MCF 10A (cell line): ENCODE data around the gene EIF4B. TPM values are rescaled to one million over a fixed set of nuclear protein-coding genes. Genes with fewer than 3 reads are reported as not detected.
A peak's percentile ranks its signal among the peaks of the same experiment; 100 is the strongest.

ENCODE experiments used
- BruUV-seq: library from RNA; stranded (reverse); fragments of 400-500 nt; replicated peaks from 2 replicates; lab custom pipeline; 2021; lab: Mats Ljungman, UMichigan
- CTCF ChIA-PET: fragments of 300-600 bp; sonication (Branson Sonifier 250); formaldehyde crosslinking; extraction: SDS; loops from one replicate; lab custom pipeline; 2021; ENCODE audit warnings: antibody characterized with exemption, inconsistent platforms; lab: Yijun Ruan, JAX
- POLR2A ChIA-PET: fragments of 300-600, 350-650 bp; sonication (Branson Sonifier 250); formaldehyde crosslinking; extraction: SDS; loops from one replicate; lab custom pipeline; 2020; ENCODE audit warnings: antibody characterized with exemption, inconsistent platforms; lab: Yijun Ruan, JAX
- DNase-seq: peaks from one replicate; pipeline ENCODE4 v3.0.0-alpha.2; 2018; ENCODE audit not compliant: unreplicated experiment
- H3K27ac Mint-ChIP-seq: one replicate; pipeline ENCODE4 v1.8.0; 2022; ENCODE audit warnings: mild to moderate bottlenecking, low read depth, mixed read lengths; ENCODE audit not compliant: unreplicated experiment
- H3K27me3 Mint-ChIP-seq: one replicate; pipeline ENCODE4 v1.8.0; 2022; ENCODE audit warnings: mixed read lengths; ENCODE audit not compliant: insufficient read depth, unreplicated experiment
- H3K36me3 Mint-ChIP-seq: one replicate; pipeline ENCODE4 v1.8.0; 2022; ENCODE audit warnings: mild to moderate bottlenecking, moderate library complexity, mixed read lengths; ENCODE audit not compliant: insufficient read depth, unreplicated experiment
- H3K4me1 Mint-ChIP-seq: one replicate; pipeline ENCODE4 v1.8.0; 2022; ENCODE audit warnings: mixed read lengths; ENCODE audit not compliant: insufficient read depth, unreplicated experiment
- H3K4me3 Mint-ChIP-seq: one replicate; pipeline ENCODE4 v1.8.0; 2022; ENCODE audit warnings: mild to moderate bottlenecking, moderate library complexity, mixed read lengths; ENCODE audit not compliant: unreplicated experiment
- H3K9me3 Mint-ChIP-seq: one replicate; pipeline ENCODE4 v1.8.0; 2022; ENCODE audit warnings: mixed read lengths; ENCODE audit not compliant: unreplicated experiment
- CTCF ChIP-seq: fragments of 200-600 bp; IDR thresholded peaks from one replicate; pipeline ENCODE4 v1.8.0; 2022; ENCODE audit warnings: antibody characterized with exemption, mild to moderate bottlenecking; ENCODE audit not compliant: unreplicated experiment
- intact Hi-C: fragments of 100-400 bp; cut with micrococcal nuclease; formaldehyde crosslinking; loops from 2 replicates; pipeline ENCODE4 v1.14.1; 2022
- total RNA-seq: library from RNA; stranded (reverse); gene quantifications from 2 replicates; pipeline ENCODE4 v1.2.3, GENCODE V29; 2022

The EIF4B gene
- total RNA-seq, 1 experiment from 2014 or later: 658 TPM

GRCh38 chr12:52965337-52965731, 40.9 kb upstream of the EIF4B start:
- Mint-ChIP-seq H3K4me3 (no peak overlapping the region), H3K9me3 (peaks cover 5% of the 10 kb centered on the region), H3K27ac (no peak overlapping the region), H3K36me3 (no peaks in the 10 kb centered on the region), H3K27me3 (no peaks in the 10 kb centered on the region), H3K4me1 (peaks cover 5% of the 10 kb centered on the region)
- intact Hi-C loops: no loop called here
- POLR2A ChIA-PET: interaction anchor here (0.8 kb wide), 1 partner anchor 8 kb away, joined by 5 read pairs; no protein-coding TSS in a partner anchor
- DNase-seq: no peak
- CTCF ChIA-PET: interaction anchor here (1.4 kb wide), 2 partner anchors 15 to 80 kb away, joined by 4 to 6 read pairs; no protein-coding TSS in a partner anchor
- TF ChIP-seq CTCF: no peak
- no TSS peak for BruUV-seq

- H3K9me3 Mint-ChIP-seq: no peaks in the 10 kb centered on the region
- H3K4me3 Mint-ChIP-seq: no peak overlapping the region
- no peak for TF ChIP-seq CTCF
- H3K4me1 Mint-ChIP-seq: peaks cover 16% of the 10 kb centered on the region
- no TSS peak for BruUV-seq
- ChIA-PET POLR2A (interaction anchor here (1.8 to 5.2 kb wide), 3 partner anchors 19 to 63 kb away, joined by 6 to 95 read pairs (median 11); partner anchors contain the start of genes EIF4B and KRT8), CTCF (interaction anchor here (0.5 to 4.6 kb wide), 6 partner anchors 10 to 1064 kb away, joined by 3 to 24 read pairs (median 4); no protein-coding TSS in a partner anchor)
- no peaks in the 10 kb centered on the region for H3K27me3 Mint-ChIP-seq
- intact Hi-C loops: no loop called here
- H3K36me3 Mint-ChIP-seq: peaks cover 6% of the 10 kb centered on the region
- no peak for DNase-seq
- H3K27ac Mint-ChIP-seq: no peak overlapping the region
Observed at GRCh38 chr12:52969166-52969795, 37.0 kb upstream of the EIF4B start.

DNA sequence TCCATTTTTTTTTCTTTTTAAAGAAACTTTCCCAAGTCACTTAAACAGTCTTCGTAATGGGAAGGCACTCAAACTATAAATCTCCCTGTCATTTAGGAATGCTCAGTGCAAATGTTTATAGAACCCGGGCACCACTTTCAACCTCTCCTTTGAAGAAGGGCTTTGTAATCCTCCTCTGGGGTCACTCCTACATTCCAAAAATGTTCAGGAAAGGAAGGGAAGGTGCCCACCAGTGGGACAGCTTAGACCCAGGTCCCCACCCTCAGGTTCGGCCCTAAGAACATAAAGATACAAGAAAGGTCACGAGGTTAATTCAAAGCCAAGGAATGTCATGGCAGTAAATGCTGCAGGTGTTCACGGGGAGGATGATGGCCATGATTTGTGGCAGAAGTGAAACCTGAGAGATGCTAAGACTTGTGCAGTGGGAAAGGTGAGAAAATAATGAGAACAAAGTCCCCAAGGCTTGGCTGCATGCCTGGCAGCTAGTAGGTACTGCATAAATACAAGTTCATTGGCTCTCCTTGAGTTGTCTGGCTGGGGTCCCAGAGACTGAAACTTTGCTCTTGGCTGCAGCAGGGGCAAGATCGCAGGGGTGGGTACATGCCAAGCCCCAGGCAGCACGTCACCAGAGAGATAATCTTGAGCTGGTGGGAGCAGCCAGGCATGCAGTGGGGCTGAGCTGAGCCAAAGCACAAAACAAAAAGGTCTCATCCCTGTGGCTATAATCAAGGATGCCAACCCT, 36.3 kb upstream of the EIF4B start:
- intact Hi-C loops: loop anchor here (2.0 kb wide), 1 partner anchor 19 kb away; no protein-coding TSS in a partner anchor
- H3K9me3 Mint-ChIP-seq: no peaks in the 10 kb centered on the region
- H3K27me3 Mint-ChIP-seq: no peaks in the 10 kb centered on the region
- peaks cover 23% of the 10 kb centered on the region for H3K4me1 Mint-ChIP-seq
- DNase-seq: peak; percentile 60
- H3K27ac Mint-ChIP-seq: peak overlapping the region; percentile 39
- H3K36me3 Mint-ChIP-seq: peaks cover 6% of the 10 kb centered on the region
- no TSS peak for BruUV-seq
- ChIA-PET CTCF (interaction anchor here (0.5 to 4.6 kb wide), 7 partner anchors 9 to 1065 kb away, joined by 3 to 32 read pairs (median 4); no protein-coding TSS in a partner anchor), POLR2A (interaction anchor here (0.9 to 5.2 kb wide), 6 partner anchors 8 to 477 kb away, joined by 4 to 95 read pairs (median 10); partner anchors contain the start of genes EIF4B, KRT18, KRT6A and KRT8)
- TF ChIP-seq CTCF: no peak
- no peak overlapping the region for H3K4me3 Mint-ChIP-seq
